Peyer's patch (tissue), 4 donors: ENCODE results near the gene RHOB.

Source experiments
- CTCF ChIP-seq, 6 experiments: fragments of 450-650 bp in 4 of 6; fragments of 200-600 bp in 2 of 6; sonication (generic) in 1 of 6; IDR thresholded peaks; one replicate each; pipeline ENCODE4 v1.5.1; 2017 to 2019; ENCODE audit warnings: antibody characterized with exemption in 6 of 6, mild to moderate bottlenecking in 3 of 6, moderate library complexity in 1 of 6
- POLR2A ChIP-seq, 2 donors: fragments of 450-650 bp; IDR thresholded peaks; one replicate each; pipeline ENCODE4 v1.5.1; 2017; ENCODE audit warnings: antibody characterized with exemption in 2 of 2, mild to moderate bottlenecking in 2 of 2, moderate library complexity in 2 of 2

GRCh38 chr2:20431772-20432171 is 15.1 kb upstream of the RHOB start:
- TF ChIP-seq CTCF (IDR thresholded peaks at IDR 0.05) (no peak), POLR2A (IDR thresholded peaks at IDR 0.05) (no peak)
